ENCODE measurements around the gene GRID2.

Gene GRID2

GRCh38 chr4:92776080-92776479 is 472.3 kb downstream of the GRID2 start:
- no peak for DNase-seq

- DNase-seq = no peak
These were observed 486.0 kb downstream of the GRID2 start for GRCh38 chr4:92789741-92790140.

DNA sequence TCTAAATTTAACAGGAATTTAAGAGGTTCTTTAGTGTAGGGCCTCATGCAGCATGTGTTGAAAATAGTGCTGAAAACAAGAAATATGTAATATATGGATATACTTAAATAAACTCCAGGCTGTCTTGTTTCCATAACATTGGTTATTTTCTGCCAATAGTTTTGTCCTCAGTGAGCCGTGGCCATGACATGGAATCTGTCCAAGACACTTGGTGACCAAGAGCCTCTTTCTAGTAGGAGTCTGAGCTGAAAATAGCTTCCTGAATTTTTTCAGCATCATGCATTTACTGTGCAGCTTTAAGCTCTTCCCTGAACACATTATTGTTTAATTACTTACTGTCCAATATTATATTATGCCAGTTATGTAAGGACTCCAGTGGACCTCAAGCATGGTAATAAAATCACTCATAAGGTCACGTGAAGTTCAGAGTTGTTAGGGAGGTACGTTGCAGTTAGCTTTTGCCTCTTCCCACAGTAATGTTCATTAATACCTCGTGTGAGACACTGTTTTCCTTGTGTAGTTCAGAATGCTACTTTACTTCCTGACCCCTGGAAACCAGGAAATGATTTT is 488.2 kb downstream of the GRID2 start:
- DNase-seq = no peak

DNA sequence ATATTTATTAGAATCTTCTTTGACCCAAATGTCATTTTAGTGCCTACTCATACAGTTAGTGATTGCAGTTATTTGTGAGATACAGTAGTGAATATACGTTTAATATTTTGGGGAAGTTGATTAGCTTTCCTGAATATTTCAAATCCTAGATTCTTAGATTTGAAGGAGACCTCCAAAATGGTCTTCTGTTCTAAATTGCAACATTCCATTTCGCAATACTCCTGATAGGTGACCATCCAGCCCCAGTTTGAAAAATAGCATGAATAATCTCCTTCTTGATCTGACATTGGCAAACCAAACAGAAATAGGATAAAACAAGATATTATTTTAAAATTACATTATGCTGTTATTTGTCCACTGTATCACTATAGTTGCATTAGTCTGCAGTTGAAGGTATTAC is 505.6 kb downstream of the GRID2 start:
- no peak for DNase-seq

GRCh38 chr4:92812652-92813051 is 508.9 kb downstream of the GRID2 start:
- DNase-seq = no peak

DNA sequence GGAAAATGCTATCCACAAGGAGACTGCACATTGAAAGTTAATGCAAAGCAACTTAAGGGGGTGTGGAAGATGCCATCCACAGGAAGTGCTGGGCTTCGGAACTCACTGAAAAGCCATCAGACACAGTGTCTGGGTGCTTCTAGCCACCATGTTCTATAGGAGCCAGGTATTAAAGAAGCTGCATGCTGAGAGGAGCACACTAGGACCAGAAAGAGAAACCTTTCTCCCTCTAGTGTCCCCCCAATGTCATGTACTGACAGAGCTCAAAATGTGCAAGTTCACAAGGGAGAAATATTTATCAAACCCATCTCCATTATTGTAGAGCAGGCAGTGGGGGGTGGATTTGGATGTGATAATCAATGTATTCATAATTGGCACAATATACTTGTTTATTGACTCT is 510.9 kb downstream of the GRID2 start:
- no peak for DNase-seq

- no peak for DNase-seq
These were observed 521.5 kb downstream of the GRID2 start for GRCh38 chr4:92825256-92825655.

GRCh38 chr4:92825791-92826190 is 522.0 kb downstream of the GRID2 start:
- no peak for DNase-seq

- DNase-seq = no peak
These were observed 527.0 kb downstream of the GRID2 start for GRCh38 chr4:92830771-92831170.

- no peak for DNase-seq
These were observed 537.1 kb downstream of the GRID2 start for GRCh38 chr4:92840880-92841279.

- no peak for DNase-seq
These were observed 540.0 kb downstream of the GRID2 start for GRCh38 chr4:92843784-92844183.

DNA sequence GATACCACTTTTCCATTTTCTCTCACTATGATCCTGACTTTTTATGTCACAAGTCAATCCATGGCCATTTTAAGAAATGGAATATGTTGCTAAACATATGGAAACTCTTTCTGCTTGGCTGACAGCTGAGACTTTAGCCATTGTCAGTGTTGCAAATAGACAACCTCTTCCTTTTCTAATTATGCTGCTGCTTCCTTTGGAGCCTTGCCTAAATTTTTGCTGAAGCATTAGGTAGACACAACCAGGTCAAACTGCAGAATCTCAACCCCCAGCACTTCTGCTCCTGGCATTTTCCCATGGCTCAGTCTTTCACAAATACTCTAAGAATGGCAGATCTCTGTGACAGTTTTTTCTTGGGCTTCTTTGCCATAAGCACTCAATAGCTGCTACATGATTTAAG is 543.3 kb downstream of the GRID2 start:
- DNase-seq = no peak

DNA sequence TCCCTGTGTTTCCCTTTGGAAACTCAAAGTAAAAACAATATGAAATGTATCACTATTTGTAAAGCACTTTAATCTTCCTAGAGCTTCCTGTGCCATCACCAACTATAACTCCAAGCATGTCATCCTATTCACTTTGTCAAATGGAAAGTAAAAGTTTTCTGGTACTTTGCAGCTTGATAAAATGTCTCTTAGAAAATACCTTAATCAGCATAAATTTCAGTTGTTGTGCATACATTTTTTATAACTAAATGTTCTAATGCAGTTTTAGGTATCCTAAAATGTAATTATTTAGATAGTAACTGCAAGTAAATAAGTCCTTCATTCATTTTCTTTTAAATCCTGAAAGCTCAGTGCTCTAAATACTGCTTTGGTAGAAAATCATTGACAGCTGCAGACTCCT is 558.7 kb downstream of the GRID2 start:
- no peak for DNase-seq

DNA sequence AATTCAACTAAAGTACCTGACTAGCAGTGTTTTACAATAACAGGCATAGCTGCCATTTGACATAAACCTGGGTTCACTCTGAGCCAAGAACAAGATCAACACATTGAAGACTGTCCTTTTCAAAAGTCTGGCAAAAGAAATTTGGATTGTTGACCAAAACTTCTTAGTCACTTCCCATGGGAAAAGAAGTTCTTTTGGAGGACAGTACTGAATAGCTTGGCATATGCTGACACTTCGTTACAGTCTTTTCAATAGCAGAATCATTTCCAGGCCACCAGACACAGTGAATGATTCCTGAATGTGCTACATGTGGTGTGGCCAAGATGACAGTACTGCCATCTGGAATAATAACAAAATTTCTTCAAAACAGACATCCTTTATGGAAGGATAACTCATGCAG is 560.3 kb downstream of the GRID2 start:
- no peak for DNase-seq

DNA sequence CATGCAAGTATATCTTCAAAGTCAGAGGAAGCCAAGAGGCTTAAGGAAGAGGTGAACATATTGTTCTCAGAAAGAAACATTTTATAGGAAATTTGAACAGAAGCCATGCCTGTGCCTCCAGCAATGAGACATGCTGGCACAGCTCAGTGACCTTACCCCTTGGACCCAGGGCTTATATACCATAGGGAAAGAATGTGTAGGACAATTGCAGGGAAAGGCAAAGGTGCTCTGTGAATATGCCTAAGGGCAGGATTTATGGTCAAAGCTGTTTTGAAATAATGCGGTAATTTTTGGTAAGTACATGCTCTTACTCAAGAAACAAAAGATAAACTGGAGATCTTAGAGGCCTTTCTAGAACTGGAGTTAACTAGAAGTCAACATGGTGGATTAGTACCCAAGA is 568.8 kb downstream of the GRID2 start:
- DNase-seq = no peak

GRCh38 chr4:92885632-92886031 is 581.9 kb downstream of the GRID2 start:
- no peak for DNase-seq

DNA sequence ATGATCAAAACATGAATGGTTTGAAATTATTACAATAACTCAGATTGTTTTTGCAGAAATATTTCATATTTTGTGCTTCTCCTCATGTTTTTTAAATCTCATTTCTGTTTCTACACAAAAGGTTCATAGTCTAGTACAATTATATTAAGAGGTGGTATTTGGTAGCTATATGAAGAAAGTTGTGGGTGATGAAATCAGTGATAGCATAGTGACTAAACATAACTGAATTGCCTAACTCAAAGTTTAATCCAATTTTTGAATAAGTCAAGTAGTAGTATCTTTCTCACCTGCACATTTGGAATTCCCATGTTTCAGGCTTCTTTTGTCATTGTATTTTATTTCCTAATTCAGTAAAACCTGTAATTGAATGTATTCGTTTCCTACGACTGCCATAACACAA is 648.7 kb downstream of the GRID2 start:
- DNase-seq = no peak

- DNase-seq = no peak
These were observed 649.1 kb downstream of the GRID2 start for GRCh38 chr4:92952897-92953296.

- no peak for DNase-seq
These were observed 649.7 kb downstream of the GRID2 start for GRCh38 chr4:92953462-92953861.

DNA sequence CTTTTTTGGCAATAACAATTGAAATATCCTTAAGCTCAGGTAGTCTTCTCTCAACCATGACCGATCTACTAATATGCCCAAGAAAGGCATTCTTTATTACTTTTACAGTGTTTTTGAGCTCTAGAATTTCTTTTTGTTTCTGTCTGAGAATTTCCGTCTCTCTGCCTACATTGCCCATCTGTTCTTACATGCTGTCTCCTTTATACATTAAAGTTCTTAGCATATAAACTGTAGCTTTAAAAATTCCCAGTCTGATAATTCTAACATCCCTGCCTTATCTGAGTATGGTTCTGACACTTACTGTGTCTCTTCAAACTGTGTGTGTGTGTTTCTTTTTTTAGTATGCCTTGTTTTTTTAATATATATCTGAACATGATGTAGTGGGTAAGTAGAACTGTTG is 658.1 kb downstream of the GRID2 start:
- DNase-seq = no peak

DNA sequence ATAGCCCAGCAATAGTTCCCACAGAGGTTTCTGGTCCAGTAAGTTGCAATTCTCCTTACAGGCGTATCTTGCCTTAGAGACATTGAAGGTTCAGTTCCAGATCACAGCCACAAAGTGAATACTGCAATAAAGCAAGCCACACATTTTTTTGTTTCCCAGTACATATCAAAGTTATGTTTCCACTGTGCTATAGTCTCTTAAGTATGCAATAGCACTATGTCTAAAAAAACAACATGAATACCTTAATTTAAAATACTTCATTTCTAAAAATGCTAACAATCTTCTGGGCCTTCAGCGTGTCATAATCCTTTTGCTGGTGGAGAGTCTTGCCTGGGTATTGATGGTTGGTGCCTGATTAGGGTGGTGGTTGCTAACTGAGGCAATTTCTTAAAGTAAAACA is 659.1 kb downstream of the GRID2 start:
- no peak for DNase-seq

DNA sequence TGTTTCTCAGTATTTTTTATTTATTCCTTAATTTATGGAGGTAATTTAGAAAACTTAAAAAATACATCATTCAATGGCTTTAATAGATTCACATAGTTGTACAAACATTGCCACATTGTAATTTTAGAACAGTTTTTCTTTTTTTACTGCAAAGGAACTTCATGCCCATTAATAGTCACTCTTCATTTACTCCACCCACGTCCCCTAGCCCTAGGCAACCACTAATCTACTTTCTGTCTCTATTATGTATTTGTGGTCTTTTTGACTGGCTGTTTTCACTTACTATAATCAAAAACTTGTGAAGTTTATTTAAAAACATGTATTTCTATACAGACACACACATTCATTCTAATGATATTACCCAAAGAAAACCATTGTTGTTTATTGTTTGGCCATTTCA is 664.8 kb downstream of the GRID2 start:
- DNase-seq = no peak

DNA sequence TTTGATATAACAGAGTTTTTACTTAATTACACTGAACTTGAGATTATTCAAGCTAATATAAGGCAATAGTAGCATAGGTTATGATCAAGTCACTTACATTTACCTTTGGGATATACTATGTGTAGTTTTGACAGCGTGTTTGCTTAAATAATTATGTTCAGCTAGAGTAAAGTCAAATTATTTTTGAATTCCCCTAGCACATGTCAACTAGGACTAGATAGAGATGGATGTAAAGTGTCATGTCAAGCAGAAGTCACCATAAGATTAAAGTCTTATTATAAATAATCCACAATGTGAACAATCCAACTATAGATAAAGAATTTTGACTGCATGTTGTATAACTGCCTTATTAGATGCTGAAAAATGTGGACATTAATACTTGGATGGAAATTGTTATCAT is 665.2 kb downstream of the GRID2 start:
- DNase-seq = no peak

DNA sequence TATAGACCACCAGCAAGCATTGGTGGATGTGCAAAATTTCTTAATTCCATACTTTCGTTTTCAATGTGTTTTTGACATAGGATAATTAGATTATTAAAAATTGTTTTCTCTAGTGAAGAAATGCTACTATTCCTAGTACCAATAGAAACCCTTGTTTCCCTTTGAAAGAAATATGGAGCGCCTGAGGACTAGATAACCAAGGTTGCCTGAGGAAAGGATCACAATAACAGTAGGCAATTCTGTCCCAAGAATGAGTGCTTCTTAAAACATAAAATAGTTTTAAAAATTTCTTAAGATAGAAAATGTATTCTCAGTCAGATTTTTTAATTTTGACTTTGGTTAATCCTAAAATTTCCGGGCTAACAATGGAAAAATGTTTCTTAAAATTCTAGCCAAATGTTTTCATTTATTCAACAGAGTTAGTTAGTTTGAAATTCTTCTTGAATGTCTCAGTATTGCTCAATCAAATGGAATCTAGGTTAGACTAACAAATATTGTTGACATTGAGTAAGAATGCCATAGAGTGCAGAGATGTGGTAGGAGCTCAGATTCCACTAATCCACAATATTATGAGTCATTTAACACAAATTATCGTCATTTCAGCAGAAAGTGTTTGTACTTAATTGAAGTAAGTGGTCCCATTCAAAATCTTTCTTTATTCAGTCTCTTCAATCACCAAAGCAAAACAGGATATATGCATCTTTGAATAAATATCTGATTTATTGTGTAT is 666.0 kb downstream of the GRID2 start:
- no peak for DNase-seq

DNA sequence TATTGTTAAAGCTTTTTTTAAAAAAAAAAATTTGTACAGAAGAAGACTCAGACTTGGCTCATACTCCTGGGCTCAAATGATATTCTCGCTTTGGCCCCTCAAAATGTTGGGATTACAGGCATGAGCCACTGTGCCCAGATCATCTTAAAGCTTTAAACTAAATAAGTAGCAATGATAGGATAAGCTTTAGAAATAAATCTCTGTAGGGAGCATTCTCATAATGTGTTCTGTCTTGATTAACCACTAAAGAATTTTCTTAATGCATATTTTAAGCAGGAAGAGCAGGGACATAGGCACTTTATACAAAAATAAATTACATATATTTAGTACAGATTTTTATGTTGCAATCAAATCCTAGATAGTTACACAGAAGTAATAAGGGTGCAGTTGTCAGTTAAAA is 667.2 kb downstream of the GRID2 start:
- DNase-seq = no peak
